OCI-LY7 (cell line): ENCODE measurements around the gene TMPRSS6. TPM values are rescaled to one million over a fixed set of nuclear protein-coding genes. Genes with fewer than 3 reads are reported as not detected.

Experiments
- BruUV-seq: library from RNA; stranded (reverse); fragments of 400-500 nt; replicated peaks from 2 replicates; lab custom pipeline; 2021; lab: Mats Ljungman, UMichigan
- CTCF ChIA-PET: fragments of 300-600 bp; sonication (Branson Sonifier 250); formaldehyde crosslinking; loops from one replicate; lab custom pipeline; 2022; ENCODE audit warnings: antibody characterized with exemption; ENCODE audit not compliant: unreplicated experiment; lab: Charles Lee
- POLR2A ChIA-PET: fragments of 300-600 bp; sonication (Branson Sonifier 250); formaldehyde crosslinking; loops from one replicate; lab custom pipeline; 2022; ENCODE audit warnings: antibody characterized with exemption; lab: Charles Lee
- DNase-seq: peaks from one replicate; pipeline ENCODE4 v3.0.0-alpha.2; 2015; ENCODE audit warnings: low spot score
- H2AFZ ChIP-seq: fragments of 200-600 bp; sonication (generic), shearing (Covaris generic); 2 replicates; pipeline ENCODE4 v1.6.1; 2014; ENCODE audit warnings: mild to moderate bottlenecking, antibody characterized with exemption, low read length, moderate library complexity
- H3K27ac ChIP-seq: fragments of 200-600 bp; sonication (generic); 2 replicates; pipeline ENCODE4 v1.5.1; 2014; ENCODE audit warnings: mixed run types, low read depth, mild to moderate bottlenecking, moderate library complexity, low read length, inconsistent platforms; ENCODE audit not compliant: poor library complexity, severe bottlenecking
- H3K36me3 ChIP-seq: fragments of 200-600 bp; sonication (generic); 2 replicates; pipeline ENCODE4 v1.6.1; 2014; ENCODE audit warnings: mild to moderate bottlenecking, antibody characterized with exemption, low read length, moderate library complexity, mixed read lengths; ENCODE audit not compliant: insufficient read depth
- H3K4me1 ChIP-seq: fragments of 200-600 bp; sonication (generic); 2 replicates; pipeline ENCODE4 v1.5.1; 2014; ENCODE audit warnings: mild to moderate bottlenecking, low read length; ENCODE audit not compliant: insufficient read depth, poor library complexity, severe bottlenecking
- H3K4me2 ChIP-seq: fragments of 200-600 bp; sonication (generic); 2 replicates; pipeline ENCODE4 v1.6.1; 2014; ENCODE audit warnings: mild to moderate bottlenecking, low read length
- H3K4me3 ChIP-seq: fragments of 200-600 bp; sonication (generic); 2 replicates; pipeline ENCODE4 v1.5.1; 2014; ENCODE audit warnings: mild to moderate bottlenecking, low read depth, low read length; ENCODE audit not compliant: poor library complexity, severe bottlenecking
- H3K79me2 ChIP-seq: fragments of 200-600 bp; sonication (generic); 2 replicates; pipeline ENCODE4 v1.6.1; 2016; ENCODE audit warnings: low read depth, mild to moderate bottlenecking, low read length, moderate library complexity, mixed read lengths; ENCODE audit not compliant: insufficient read depth
- H3K9me2 ChIP-seq: fragments of 200-600 bp; sonication (generic); 2 replicates; pipeline ENCODE4 v1.6.1; 2016; ENCODE audit warnings: mild to moderate bottlenecking, low read length, mixed read lengths; ENCODE audit not compliant: insufficient read depth
- H3K9me3 ChIP-seq: fragments of 200-600 bp; sonication (generic); 2 replicates; pipeline ENCODE4 v1.6.1; 2014; ENCODE audit warnings: mild to moderate bottlenecking, mixed run types, low read length, mixed read lengths
- H4K20me1 ChIP-seq: fragments of 200-600 bp; sonication (generic); 2 replicates; pipeline ENCODE4 v1.6.1; 2014; ENCODE audit warnings: mild to moderate bottlenecking, antibody characterized with exemption, low read length, moderate library complexity, mixed read lengths; ENCODE audit not compliant: insufficient read depth
- CTCF ChIP-seq: fragments of 200-600 bp; sonication (generic); conservative IDR thresholded peaks from 2 replicates; pipeline ENCODE4 v1.5.1; 2014; ENCODE audit warnings: mild to moderate bottlenecking, antibody characterized with exemption, low read length, moderate library complexity, mixed read lengths
- EZH2phosphoT487 ChIP-seq: fragments of 200-600 bp; sonication (generic); IDR thresholded peaks from 2 replicates; pipeline ENCODE4 v1.6.1; 2018; ENCODE audit warnings: low read depth, borderline replicate concordance, mild to moderate bottlenecking, mixed run types, antibody characterized with exemption, low read length, moderate library complexity, mixed read lengths
- intact Hi-C: fragments of 100-400 bp; cut with micrococcal nuclease; formaldehyde crosslinking; loops from one replicate; pipeline ENCODE4 v1.10.0; 2022; ENCODE audit not compliant: unreplicated experiment
- total RNA-seq, 2 experiments: library from RNA; depleted of rRNA in 1 of 2; stranded (reverse); fragments of >200 nt in 1 of 2; shearing (Covaris generic) in 1 of 2; gene quantifications; 2 replicates each; pipeline ENCODE4 v1.2.3, GENCODE V29; 2014 to 2022

The TMPRSS6 gene
- total RNA-seq, 2 experiments from 2014 or later = not detected

GRCh38 chr22:37080438-37080837 is 29.1 kb downstream of the TMPRSS6 start:
- Histone ChIP-seq H3K4me1 (peaks cover 5% of the 10 kb centered on the region), H3K9me3 (no peaks in the 10 kb centered on the region), H3K27ac (no peak overlapping the region), H4K20me1 (no peaks in the 10 kb centered on the region), H3K36me3 (no peaks in the 10 kb centered on the region), H2AFZ (no peak overlapping the region), H3K79me2 (no peaks in the 10 kb centered on the region), H3K4me3 (no peak overlapping the region), H3K9me2 (no peaks in the 10 kb centered on the region), H3K4me2 (no peak overlapping the region)
- ChIA-PET CTCF (no interaction called here), POLR2A (no interaction called here)
- no peak for DNase-seq
- TF ChIP-seq CTCF (no peak), EZH2phosphoT487 (no peak)
- no TSS peak for BruUV-seq
- intact Hi-C loops = no loop called here

- Histone ChIP-seq H3K9me2 (no peaks in the 10 kb centered on the region), H4K20me1 (no peaks in the 10 kb centered on the region), H3K36me3 (no peaks in the 10 kb centered on the region), H3K4me2 (no peak overlapping the region), H3K4me1 (peaks cover 5% of the 10 kb centered on the region), H2AFZ (no peak overlapping the region), H3K9me3 (no peaks in the 10 kb centered on the region), H3K79me2 (no peaks in the 10 kb centered on the region), H3K4me3 (no peak overlapping the region), H3K27ac (no peak overlapping the region)
- ChIA-PET CTCF (no interaction called here), POLR2A (no interaction called here)
- intact Hi-C loops = loop anchor here (2.0 to 5.0 kb wide), 2 partner anchors 119 to 378 kb away; no protein-coding TSS in a partner anchor
- BruUV-seq = no TSS peak
- no peak for DNase-seq
- TF ChIP-seq EZH2phosphoT487 (no peak), CTCF (no peak)
Measured at GRCh38 chr22:37079668-37080171, 29.8 kb downstream of the TMPRSS6 start.

GRCh38 chr22:37079158-37079557 is 30.4 kb downstream of the TMPRSS6 start:
- H3K9me3 ChIP-seq = no peaks in the 10 kb centered on the region
- H3K79me2 ChIP-seq = no peaks in the 10 kb centered on the region
- no peak overlapping the region for H2AFZ ChIP-seq
- H3K27ac ChIP-seq = no peak overlapping the region
- TF ChIP-seq EZH2phosphoT487 = no peak
- TF ChIP-seq CTCF = no peak
- ChIA-PET CTCF (no interaction called here), POLR2A (no interaction called here)
- H3K4me3 ChIP-seq = no peak overlapping the region
- DNase-seq = no peak
- no peaks in the 10 kb centered on the region for H4K20me1 ChIP-seq
- no peaks in the 10 kb centered on the region for H3K36me3 ChIP-seq
- no TSS peak for BruUV-seq
- H3K4me2 ChIP-seq = no peak overlapping the region
- intact Hi-C loops = loop anchor here (2.0 to 5.0 kb wide), 2 partner anchors 120 to 378 kb away; no protein-coding TSS in a partner anchor
- no peaks in the 10 kb centered on the region for H3K9me2 ChIP-seq
- peaks cover 5% of the 10 kb centered on the region for H3K4me1 ChIP-seq
